Mesothelial cell of epicardium (in vitro differentiated cells): Measurements from ENCODE around the gene PFDN2. TPM values are rescaled to one million over a fixed set of nuclear protein-coding genes. Genes with fewer than 3 reads are reported as not detected.

ENCODE experiments used
- DNase-seq, 2 experiments: peaks; one replicate each; pipeline ENCODE4 v3.0.0; 2021; ENCODE audit warnings: low spot score in 2 of 2; ENCODE audit not compliant: unreplicated experiment in 2 of 2
- H3K27ac Mint-ChIP-seq: 2 replicates; pipeline ENCODE4 v1.8.0; 2021; ENCODE audit warnings: mixed read lengths
- H3K27me3 Mint-ChIP-seq: 2 replicates; pipeline ENCODE4 v1.8.0; 2021; ENCODE audit warnings: low read depth, mixed read lengths
- H3K36me3 Mint-ChIP-seq: 2 replicates; pipeline ENCODE4 v1.8.0; 2021; ENCODE audit warnings: mixed read lengths
- H3K4me1 Mint-ChIP-seq: 2 replicates; pipeline ENCODE4 v1.8.0; 2021; ENCODE audit warnings: mixed read lengths
- H3K4me3 Mint-ChIP-seq: 2 replicates; pipeline ENCODE4 v1.8.0; 2021; ENCODE audit warnings: mild to moderate bottlenecking, moderate library complexity, mixed read lengths
- H3K9me3 Mint-ChIP-seq: 2 replicates; pipeline ENCODE4 v1.8.0; 2021; ENCODE audit warnings: mixed read lengths
- CTCF ChIP-seq: fragments of 200-600 bp; sonication (generic); IDR thresholded peaks from one replicate; pipeline ENCODE4 v1.5.0; 2021; ENCODE audit warnings: antibody characterized with exemption; ENCODE audit not compliant: unreplicated experiment
- total RNA-seq: library from RNA; stranded (reverse); gene quantifications from 3 replicates; pipeline ENCODE4 v1.2.1, GENCODE V29; 2021

The PFDN2 gene
- total RNA-seq, 1 donor from 2014 or later, result 49.7 TPM

GRCh38 chr1:161074676-161075368 is 43.0 kb downstream of the PFDN2 start:
- no peaks in the 10 kb centered on the region for H3K27me3 Mint-ChIP-seq
- no peaks in the 10 kb centered on the region for H3K9me3 Mint-ChIP-seq
- H3K36me3 Mint-ChIP-seq, result peaks cover 10% of the 10 kb centered on the region
- no peak for DNase-seq
- H3K4me3 Mint-ChIP-seq, result no peak overlapping the region
- H3K27ac Mint-ChIP-seq, result peak overlapping the region; percentile 20
- TF ChIP-seq CTCF, result no peak
- H3K4me1 Mint-ChIP-seq, result peaks cover 8% of the 10 kb centered on the region

GRCh38 chr1:161073474-161074121 is 44.2 kb downstream of the PFDN2 start:
- no peak for DNase-seq
- H3K9me3 Mint-ChIP-seq, result no peaks in the 10 kb centered on the region
- H3K4me3 Mint-ChIP-seq, result no peak overlapping the region
- H3K27me3 Mint-ChIP-seq, result no peaks in the 10 kb centered on the region
- peaks cover 4% of the 10 kb centered on the region for H3K36me3 Mint-ChIP-seq
- no peak overlapping the region for H3K27ac Mint-ChIP-seq
- TF ChIP-seq CTCF, result no peak
- peaks cover 8% of the 10 kb centered on the region for H3K4me1 Mint-ChIP-seq

GRCh38 chr1:161072751-161073449 is 44.9 kb downstream of the PFDN2 start:
- Mint-ChIP-seq H3K9me3 (no peaks in the 10 kb centered on the region), H3K27me3 (no peaks in the 10 kb centered on the region), H3K36me3 (peaks cover 4% of the 10 kb centered on the region), H3K4me3 (no peak overlapping the region), H3K27ac (no peak overlapping the region), H3K4me1 (peaks cover 8% of the 10 kb centered on the region)
- no peak for DNase-seq
- TF ChIP-seq CTCF, result no peak

- DNase-seq, result no peak
- no peaks in the 10 kb centered on the region for H3K27me3 Mint-ChIP-seq
- peaks cover 8% of the 10 kb centered on the region for H3K4me1 Mint-ChIP-seq
- H3K36me3 Mint-ChIP-seq, result peaks cover 4% of the 10 kb centered on the region
- no peaks in the 10 kb centered on the region for H3K9me3 Mint-ChIP-seq
- peak; percentile 39 for TF ChIP-seq CTCF
- H3K27ac Mint-ChIP-seq, result no peak overlapping the region
- no peak overlapping the region for H3K4me3 Mint-ChIP-seq
These were observed 45.9 kb downstream of the PFDN2 start for GRCh38 chr1:161071886-161072371.

GRCh38 chr1:161070761-161071160 is 47.1 kb downstream of the PFDN2 start:
- Mint-ChIP-seq H3K27me3 (no peaks in the 10 kb centered on the region), H3K27ac (no peak overlapping the region), H3K36me3 (peaks cover 2% of the 10 kb centered on the region), H3K9me3 (no peaks in the 10 kb centered on the region), H3K4me1 (peaks cover 8% of the 10 kb centered on the region), H3K4me3 (no peak overlapping the region)
- DNase-seq, result no peak
- TF ChIP-seq CTCF, result no peak
